K562 (cell line): ENCODE measurements around the gene GCNA. TPM values are rescaled to one million over a fixed set of nuclear protein-coding genes. Genes with fewer than 3 reads are reported as not detected.
A peak's percentile ranks its signal among the peaks of the same experiment; 100 is the strongest.

Experiments
- ARID3A ChIP-seq: IDR thresholded peaks from 2 replicates; pipeline ENCODE4 v1.6.1; 2012; ENCODE audit warnings: low read depth, low read length, improper control_type of control experiment, borderline replicate concordance
- ESRRB ChIP-seq: fragments of 250-450 bp; sonication (Bioruptor Pico); IDR thresholded peaks from 2 replicates; pipeline ENCODE4 v1.5.0; 2020; ENCODE audit warnings: mild to moderate bottlenecking, moderate library complexity, borderline replicate concordance
- ETV1 ChIP-seq: fragments of 450-650 bp; conservative IDR thresholded peaks from 2 replicates; pipeline ENCODE4 v1.6.1; 2016; ENCODE audit warnings: missing genetic modification characterization, control low read depth, low read depth, missing compliant biosample characterization
- EZH2 ChIP-seq: IDR thresholded peaks from 2 replicates; pipeline ENCODE4 v1.6.1; 2012; ENCODE audit warnings: low read depth, mild to moderate bottlenecking, inconsistent platforms, low read length, borderline replicate concordance
- FOSL1 ChIP-seq: fragments of 200-800 bp; sonication (Bioruptor generic); conservative IDR thresholded peaks from 2 replicates; pipeline ENCODE4 v1.6.1; 2016; ENCODE audit warnings: missing genetic modification characterization, missing compliant biosample characterization
- HCFC1 ChIP-seq: IDR thresholded peaks from 2 replicates; pipeline ENCODE4 v1.6.1; 2012; ENCODE audit warnings: low read depth, low read length, improper control_type of control experiment
- L3MBTL2 ChIP-seq: fragments of 450-650 bp; IDR thresholded peaks from 2 replicates; pipeline ENCODE4 v1.6.1; 2016; ENCODE audit warnings: mild to moderate bottlenecking, moderate library complexity
- MBD1 ChIP-seq: fragments of 250-450 bp; sonication (Bioruptor Pico); IDR thresholded peaks from 2 replicates; pipeline ENCODE4 v1.8.0; 2022; ENCODE audit warnings: inconsistent platforms
- MCM3 ChIP-seq: fragments of 450-650 bp; IDR thresholded peaks from 2 replicates; pipeline ENCODE4 v1.6.1; 2016
- MYNN ChIP-seq, 2 experiments: sonication (generic); formaldehyde crosslinking in 1 of 2; IDR thresholded peaks; 2 replicates each; pipeline versions ENCODE4 v1.5.0 to v1.6.1; 2016 to 2020; ENCODE audit warnings: antibody characterized with exemption in 1 of 2, missing genetic modification reagents in 1 of 2
- OTX1 ChIP-seq: fragments of 450-650 bp; formaldehyde crosslinking; IDR thresholded peaks from 2 replicates; pipeline ENCODE4 v1.4.0; 2022; ENCODE audit warnings: mild to moderate bottlenecking
- PATZ1 ChIP-seq: fragments of 250-450 bp; sonication (Bioruptor Pico); IDR thresholded peaks from 2 replicates; pipeline ENCODE4 v1.5.0; 2020; ENCODE audit warnings: mild to moderate bottlenecking, borderline replicate concordance
- SIX5 ChIP-seq, 2 experiments: IDR thresholded peaks; 2 replicates each; pipeline ENCODE4 v1.6.1; 2011; ENCODE audit warnings: low read length in 2 of 2, borderline replicate concordance in 1 of 2, low read depth in 1 of 2, mild to moderate bottlenecking in 1 of 2, moderate library complexity in 1 of 2; ENCODE audit not compliant: insufficient read depth in 1 of 2
- SNIP1 ChIP-seq: fragments of 450-650 bp; IDR thresholded peaks from 2 replicates; pipeline ENCODE4 v1.7.1; 2017; ENCODE audit warnings: low read depth, mild to moderate bottlenecking
- TAF1 ChIP-seq: IDR thresholded peaks from 2 replicates; pipeline ENCODE4 v1.6.1; 2011; ENCODE audit warnings: mild to moderate bottlenecking, low read length, moderate library complexity; ENCODE audit not compliant: insufficient read depth, control insufficient read depth, severe bottlenecking; ENCODE audit errors: extremely low read depth
- TCF3 ChIP-seq: sonication (generic); formaldehyde crosslinking; IDR thresholded peaks from 2 replicates; pipeline ENCODE4 v1.4.0; 2020; ENCODE audit warnings: mild to moderate bottlenecking, missing genetic modification reagents
- TEAD2 ChIP-seq: fragments of 450-650 bp; IDR thresholded peaks from 2 replicates; pipeline ENCODE4 v1.6.1; 2016; ENCODE audit warnings: missing genetic modification characterization, control low read depth, missing compliant biosample characterization
- YY1 ChIP-seq, 3 experiments: IDR thresholded peaks; 2 replicates each; pipeline ENCODE4 v1.6.1; 2011; ENCODE audit warnings: low read length in 2 of 3, mild to moderate bottlenecking in 2 of 3, moderate library complexity in 2 of 3, borderline replicate concordance in 1 of 3, control low read depth in 1 of 3, low read depth in 1 of 3; ENCODE audit not compliant: insufficient read depth in 3 of 3, insufficient replicate concordance in 2 of 3, control insufficient read depth in 1 of 3, insufficient read length in 1 of 3; ENCODE audit errors: extremely low read depth in 1 of 3
- ZC3H8 ChIP-seq: fragments of 450-650 bp; IDR thresholded peaks from 2 replicates; pipeline ENCODE4 v1.6.1; 2017
- ZNF212 ChIP-seq: fragments of 450-650 bp; formaldehyde crosslinking; IDR thresholded peaks from 2 replicates; pipeline ENCODE4 v1.4.0; 2020; ENCODE audit warnings: mild to moderate bottlenecking
- ZNF3 ChIP-seq: fragments of 250-450 bp; sonication (Bioruptor Pico); IDR thresholded peaks from 2 replicates; pipeline ENCODE4 v1.5.0; 2021; ENCODE audit warnings: mild to moderate bottlenecking, moderate library complexity
- ZNF778 ChIP-seq: fragments of 450-650 bp; formaldehyde crosslinking; IDR thresholded peaks from 2 replicates; pipeline ENCODE4 v1.4.0; 2020; ENCODE audit warnings: mild to moderate bottlenecking, moderate library complexity
- polyA plus RNA-seq, 8 experiments: library from polyadenylated mRNA; depleted of rRNA in 4 of 8; stranded (reverse) in 5 of 8; unstranded in 3 of 8; fragments of >200 nt; fragmentation: Nextera tagmentation in 2 of 8; fragmentation: Illumina TruSeq in 1 of 8; extraction: Ambion mirVana in 2 of 8; extraction: Trizol in 1 of 8; gene quantifications; 2 replicates each; pipeline versions ENCODE4 v1.2.1 to v1.2.3, GENCODE V29; 2011 to 2014; ENCODE audit warnings: inconsistent platforms in 1 of 8, missing spikeins in 1 of 8
- total RNA-seq, 7 experiments: library from RNA; depleted of rRNA in 6 of 7; stranded (reverse); fragments of >200 nt in 6 of 7; fragmentation: Illumina TruSeq in 2 of 7; extraction: Trizol in 2 of 7; gene quantifications; 2 replicates each; pipeline versions ENCODE4 v1.2.1 to v1.2.3, GENCODE V29; 2011 to 2021; ENCODE audit warnings: low replicate concordance in 1 of 7

GCNA gene
- total and polyA plus RNA-seq, 9 of the 15 experiments (the other 6 are each of a cell fraction or from before 2014, with no cell fraction given) = 0.27 to 1.5 (median 0.86) TPM

- peak; percentile 76 to 96 (median 92) for TF ChIP-seq YY1 (IDR thresholded peaks at IDR 0.05; ENCODE audit: borderline replicate concordance in 1 of 3, control insufficient read depth in 1 of 3, extremely low read depth in 1 of 3, insufficient read depth in 3 of 3, insufficient read length in 1 of 3, insufficient replicate concordance in 2 of 3, low read depth in 1 of 3, low read length in 2 of 3)
- no peak for TF ChIP-seq OTX1 (CRISPR knock-in tag)
- TF ChIP-seq TCF3 (CRISPR knock-in tag) = peak; percentile 62; the same call in 1 of the 2 replicates
- no peak for TF ChIP-seq ZNF778 (CRISPR knock-in tag)
- no peak for TF ChIP-seq MBD1
- TF ChIP-seq L3MBTL2 = peak; percentile 58
- TF ChIP-seq ZNF3 (CRISPR knock-in tag) = no peak
- TF ChIP-seq MCM3 = no peak
- no peak for TF ChIP-seq FOSL1 (tag)
- peak; percentile 97 for TF ChIP-seq TAF1
- TF ChIP-seq MYNN (IDR thresholded peaks at IDR 0.05) = peak; percentile 81
- no peak for TF ChIP-seq MYNN (CRISPR knock-in tag; IDR thresholded peaks at IDR 0.05)
- TF ChIP-seq ETV1 = peak; percentile 82
- TF ChIP-seq SIX5 (IDR thresholded peaks at IDR 0.05; ENCODE audit: borderline replicate concordance in 1 of 2, insufficient read depth in 1 of 2, low read depth in 1 of 2, low read length in 2 of 2) = no peak
- TF ChIP-seq HCFC1 = peak; percentile 61
- TF ChIP-seq ZNF212 = no peak
- 0 out of 2 replicates have a peak, but pooled peaks have one; percentile 64 for TF ChIP-seq ZC3H8
- peak; percentile 93; the same call in 1 of the 2 replicates for TF ChIP-seq ARID3A
- no peak for TF ChIP-seq PATZ1 (CRISPR knock-in tag)
- TF ChIP-seq EZH2 = no peak
- TF ChIP-seq ESRRB = no peak
- TF ChIP-seq TEAD2 (tag) = 0 out of 2 replicates have a peak, but pooled peaks have one; percentile 44
- TF ChIP-seq SNIP1 = no peak
These were observed 45.3 kb upstream of the GCNA start, which contains the start of gene OGT (continued) for GRCh38 chrX:71532753-71533425.
